ENCODE results near the gene TBC1D32.

GRCh38 chr6:121319112-121319553, 15.1 kb downstream of the TBC1D32 start:
- TF ChIP-seq EZH2 (IDR thresholded peaks at IDR 0.05): no peak
- TF ChIP-seq POLR2AphosphoS5 (IDR thresholded peaks at IDR 0.05; ENCODE audit: borderline replicate concordance, low read depth, low read length): no peak

All from SK-N-MC (cell line).